GM19025 (cell line): ENCODE results near the gene OAS3.
A peak's percentile ranks its signal among the peaks of the same experiment; 100 is the strongest.
"Not testable (repeated sequence)": the region's sequence is repeated elsewhere in the genome, so short reads cannot be mapped to it uniquely, and the experiment has no call there.

Experiments
- ATAC-seq: cut with Tn5 transposase; IDR thresholded peaks from one replicate; pipeline ENCODE4 v1.9.1; 2021; ENCODE audit warnings: mild to moderate bottlenecking, low read depth, moderate library complexity; ENCODE audit not compliant: unreplicated experiment

Gene OAS3

DNA sequence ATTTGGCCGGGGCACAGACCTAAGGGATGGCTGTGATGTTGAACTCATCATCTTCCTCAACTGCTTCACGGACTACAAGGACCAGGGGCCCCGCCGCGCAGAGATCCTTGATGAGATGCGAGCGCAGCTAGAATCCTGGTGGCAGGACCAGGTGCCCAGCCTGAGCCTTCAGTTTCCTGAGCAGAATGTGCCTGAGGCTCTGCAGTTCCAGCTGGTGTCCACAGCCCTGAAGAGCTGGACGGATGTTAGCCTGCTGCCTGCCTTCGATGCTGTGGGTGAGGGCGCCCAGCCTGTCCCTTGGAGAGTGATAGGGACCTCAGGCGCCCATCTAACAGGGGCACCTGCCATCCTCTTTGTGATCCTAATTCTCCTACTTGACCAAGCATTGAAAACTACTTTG is 12.4 kb downstream of the OAS3 start:
- ATAC-seq, result no peak

GRCh38 chr12:112957125-112957524 is 18.9 kb downstream of the OAS3 start:
- not testable (repeated sequence) for ATAC-seq

- no peak for ATAC-seq
Observed at GRCh38 chr12:112961074-112961473, 22.8 kb downstream of the OAS3 start.

GRCh38 chr12:112961536-112961935 is 23.3 kb downstream of the OAS3 start:
- ATAC-seq, result no peak

GRCh38 chr12:112962561-112962960 is 24.3 kb downstream of the OAS3 start:
- no peak for ATAC-seq

DNA sequence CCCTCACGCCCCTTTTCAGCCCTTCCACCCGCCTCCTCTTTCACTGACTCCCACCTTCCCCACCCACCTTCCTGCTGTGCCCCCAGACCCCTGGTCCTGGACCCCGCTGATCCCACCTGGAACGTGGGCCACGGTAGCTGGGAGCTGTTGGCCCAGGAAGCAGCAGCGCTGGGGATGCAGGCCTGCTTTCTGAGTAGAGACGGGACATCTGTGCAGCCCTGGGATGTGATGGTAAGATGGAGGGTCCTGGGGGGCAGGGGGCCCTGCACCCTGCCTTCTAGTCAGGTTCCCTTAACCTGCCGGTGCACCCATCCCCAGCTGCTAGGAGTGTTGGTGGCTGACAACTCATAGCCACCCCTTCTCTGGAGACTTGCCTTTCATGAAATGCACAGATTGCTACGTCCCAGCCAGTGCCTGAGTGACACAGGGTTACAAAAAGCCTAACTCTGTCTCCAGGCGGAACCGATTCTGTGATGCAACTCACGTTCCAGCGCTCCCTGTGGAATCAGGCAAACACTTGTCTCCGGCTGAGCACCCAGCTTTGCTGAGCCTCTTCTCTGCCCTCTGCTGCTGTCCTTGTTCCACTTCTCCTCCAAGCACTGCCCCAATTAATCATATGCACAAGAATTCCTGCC is 25.1 kb downstream of the OAS3 start:
- no peak for ATAC-seq

DNA sequence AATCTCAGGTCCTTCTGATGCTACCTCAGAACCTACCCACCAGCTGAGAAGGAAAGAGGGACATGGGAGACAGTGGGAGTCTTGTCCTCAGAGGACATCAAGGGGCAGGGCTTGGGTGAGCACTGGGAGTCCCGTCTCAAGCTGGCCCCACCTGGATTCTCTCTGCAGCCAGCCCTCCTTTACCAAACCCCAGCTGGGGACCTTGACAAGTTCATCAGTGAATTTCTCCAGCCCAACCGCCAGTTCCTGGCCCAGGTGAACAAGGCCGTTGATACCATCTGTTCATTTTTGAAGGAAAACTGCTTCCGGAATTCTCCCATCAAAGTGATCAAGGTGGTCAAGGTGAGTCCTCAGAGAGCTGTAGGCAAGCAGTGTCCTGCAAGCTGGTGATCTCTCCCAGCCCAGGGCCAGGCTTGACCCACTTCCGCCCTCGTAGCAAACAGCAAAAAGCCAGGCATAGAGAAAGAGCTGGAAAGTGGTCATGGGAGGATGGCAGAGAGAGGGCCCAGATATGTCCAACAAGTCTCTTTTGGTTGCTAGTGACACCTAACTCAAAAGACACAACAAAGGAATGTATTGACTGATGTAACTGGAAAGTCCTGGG is 25.9 kb downstream of the OAS3 start:
- no peak for ATAC-seq

DNA sequence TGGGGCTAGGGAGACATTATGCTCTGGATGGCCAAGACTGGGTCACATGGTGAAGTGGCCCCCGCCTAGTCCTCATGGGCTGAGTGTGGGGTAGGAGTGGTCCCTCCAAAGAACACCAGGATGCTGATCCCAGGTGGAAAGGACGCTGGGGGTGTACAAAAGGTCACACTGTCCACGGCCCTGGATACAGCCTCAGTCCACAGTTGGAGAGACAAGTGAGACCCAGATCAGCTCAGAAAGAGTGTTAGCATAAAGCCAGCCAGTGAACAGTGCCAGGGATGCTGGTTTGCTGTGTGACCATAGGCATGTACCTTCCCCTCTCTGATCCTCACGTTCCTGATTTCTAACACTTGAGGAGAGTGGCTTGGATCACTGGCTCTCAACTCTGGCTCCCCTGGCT is 26.6 kb downstream of the OAS3 start:
- ATAC-seq, result no peak

GRCh38 chr12:112965643-112966042 is 27.4 kb downstream of the OAS3 start:
- no peak for ATAC-seq

- ATAC-seq, result no peak
Observed at GRCh38 chr12:112967306-112967705, 29.0 kb downstream of the OAS3 start.

- no peak for ATAC-seq
Observed at GRCh38 chr12:112967858-112968257, 29.6 kb downstream of the OAS3 start.

GRCh38 chr12:112969547-112970306 is 31.5 kb downstream of the OAS3 start:
- ATAC-seq, result no peak

- ATAC-seq, result no peak
Observed at GRCh38 chr12:112970391-112970790, 32.1 kb downstream of the OAS3 start.

DNA sequence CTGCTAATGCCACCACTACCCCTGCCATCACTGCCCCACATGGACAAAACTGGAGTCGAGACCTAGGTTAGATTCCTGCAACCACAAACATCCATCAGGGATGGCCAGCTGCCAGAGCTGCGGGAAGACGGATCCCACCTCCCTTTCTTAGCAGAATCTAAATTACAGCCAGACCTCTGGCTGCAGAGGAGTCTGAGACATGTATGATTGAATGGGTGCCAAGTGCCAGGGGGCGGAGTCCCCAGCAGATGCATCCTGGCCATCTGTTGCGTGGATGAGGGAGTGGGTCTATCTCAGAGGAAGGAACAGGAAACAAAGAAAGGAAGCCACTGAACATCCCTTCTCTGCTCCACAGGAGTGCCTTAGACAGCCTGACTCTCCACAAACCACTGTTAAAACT is 33.0 kb downstream of the OAS3 start:
- no peak for ATAC-seq

DNA sequence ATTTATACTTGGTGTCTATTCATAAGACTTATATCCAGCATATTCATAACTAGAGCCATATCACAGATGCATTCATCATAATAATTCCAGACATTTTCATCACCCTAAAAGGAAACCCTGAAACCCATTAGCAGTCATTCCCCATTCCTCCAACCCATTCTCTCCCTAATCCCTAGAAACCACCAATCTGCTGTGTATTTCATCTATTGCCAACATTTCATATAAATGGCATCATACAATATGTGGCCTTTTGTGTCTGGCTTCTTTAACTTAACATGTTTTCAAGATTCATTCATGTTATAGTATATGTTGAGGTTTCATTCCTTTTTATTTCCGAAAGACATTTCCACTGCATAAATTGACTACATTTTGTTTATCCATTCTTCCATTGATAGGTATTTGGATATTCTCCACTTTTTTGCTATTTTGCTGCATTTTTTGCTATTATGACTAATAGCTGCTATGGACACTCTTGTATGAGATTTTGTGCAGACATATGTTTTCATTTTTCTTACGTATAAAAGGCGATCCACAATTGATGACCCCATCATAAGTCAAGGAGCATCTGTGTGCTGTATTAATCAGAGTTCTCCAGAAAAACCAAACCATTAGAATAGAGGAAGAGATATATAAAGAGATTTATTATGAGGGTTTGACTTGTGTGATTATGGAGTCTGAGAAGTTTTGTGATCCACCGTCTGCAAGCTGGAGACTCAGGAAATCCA is 34.9 kb downstream of the OAS3 start:
- ATAC-seq, result no peak

DNA sequence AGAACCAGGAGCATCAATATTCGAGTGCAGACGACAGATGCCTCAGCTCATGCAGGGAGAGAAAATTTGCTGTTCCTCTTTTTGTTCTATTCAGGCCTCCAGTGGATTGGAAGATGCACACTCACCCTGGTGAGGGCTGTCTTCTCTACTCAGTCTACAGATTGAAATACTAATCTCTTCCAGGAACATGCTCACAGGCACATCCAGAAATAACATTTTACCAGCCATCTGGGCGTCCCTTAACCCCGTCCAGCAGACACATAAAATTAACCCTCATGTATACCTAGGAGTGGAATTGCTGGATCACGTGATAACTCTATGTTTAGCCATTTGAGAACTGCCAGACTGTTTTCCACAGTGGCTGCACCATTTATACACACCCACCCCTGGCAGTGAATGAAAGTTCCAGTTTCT is 35.6 kb downstream of the OAS3 start:
- ATAC-seq, result no peak

DNA sequence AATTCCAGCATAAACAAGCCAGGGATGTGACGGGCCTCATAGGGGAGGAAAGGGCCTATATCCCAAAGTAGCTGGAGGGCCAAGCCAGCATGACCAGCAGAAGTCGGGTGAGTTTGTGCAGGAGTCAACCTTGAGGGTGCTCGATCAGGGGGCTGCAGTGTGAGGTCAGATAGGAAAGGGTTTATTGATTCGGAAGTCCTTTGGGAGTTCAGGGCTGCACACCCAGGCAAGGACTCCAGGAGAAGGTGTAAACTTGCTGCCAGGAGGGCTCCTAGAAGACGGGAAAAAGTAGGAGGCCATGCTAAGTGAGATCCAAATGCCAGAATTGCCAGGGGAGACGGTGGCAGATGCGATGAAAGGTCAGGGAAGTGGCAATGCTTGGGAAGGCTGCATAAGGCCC is 36.6 kb downstream of the OAS3 start:
- ATAC-seq, result no peak

DNA sequence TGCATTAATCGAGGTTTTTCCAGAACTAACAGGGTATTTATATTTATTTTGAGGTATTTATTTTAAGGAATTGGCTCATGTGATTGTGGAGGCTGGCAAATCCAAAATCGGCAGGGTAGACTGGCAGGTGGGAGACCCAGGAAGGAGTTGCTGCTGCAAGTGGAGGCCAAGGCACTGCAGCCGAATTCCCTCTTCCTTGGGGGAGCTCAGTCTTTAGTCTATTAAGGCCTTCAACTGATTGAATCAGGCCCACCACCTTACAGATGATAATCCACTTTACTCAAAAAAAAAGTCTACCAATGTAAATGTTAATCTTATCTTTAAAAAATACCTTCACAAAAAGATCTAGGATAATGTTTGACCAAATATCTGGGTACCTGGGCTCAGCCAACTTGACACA is 38.9 kb downstream of the OAS3 start:
- ATAC-seq, result no peak

- ATAC-seq, result no peak
Observed at GRCh38 chr12:112977641-112978040, 39.4 kb downstream of the OAS3 start.

DNA sequence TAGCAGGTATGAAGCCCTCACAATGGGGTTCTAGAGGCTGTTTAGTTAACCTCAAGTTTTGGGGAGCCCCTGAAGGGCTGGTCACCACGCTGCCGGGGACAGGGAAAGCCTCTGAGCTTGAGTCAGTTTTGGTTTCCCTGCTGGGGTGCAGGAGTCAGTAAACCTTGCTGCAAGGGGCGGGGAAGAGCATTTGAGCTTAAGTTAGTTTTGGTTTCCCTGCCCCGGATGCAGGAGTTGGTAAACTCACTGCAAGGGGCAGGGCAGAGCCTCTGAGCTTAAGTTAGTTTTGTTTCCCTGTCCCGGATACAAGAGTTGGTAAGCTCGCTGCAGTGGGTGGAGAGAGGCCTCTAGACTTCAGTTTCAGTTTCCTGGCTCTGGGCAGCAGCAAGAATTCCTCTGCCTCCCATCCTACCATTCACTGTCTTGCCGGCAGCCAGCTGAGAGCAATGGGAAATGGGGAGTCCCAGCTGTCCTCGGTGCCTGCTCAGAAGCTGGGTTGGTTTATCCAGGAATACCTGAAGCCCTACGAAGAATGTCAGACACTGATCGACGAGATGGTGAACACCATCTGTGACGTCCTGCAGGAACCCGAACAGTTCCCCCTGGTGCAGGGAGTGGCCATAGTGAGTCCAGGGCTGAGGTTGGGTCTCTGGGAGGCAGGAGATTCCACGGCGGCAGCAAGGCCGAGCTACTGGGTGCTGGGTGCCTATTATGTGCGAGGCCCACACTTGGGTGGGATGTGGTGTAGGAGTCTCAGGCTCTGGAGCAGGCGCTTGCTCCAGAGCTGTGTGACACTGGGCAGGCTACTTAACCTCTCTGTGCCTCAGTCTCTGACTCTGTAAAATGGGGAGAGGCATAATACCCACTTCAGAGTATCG is 40.1 kb downstream of the OAS3 start, which contains the start of gene OAS2:
Gene OAS2 (plus strand): TSS at position 357 of the 878 bp plus-strand sequence. CDS start 90 bp downstream, at position 447.
- peak; percentile 93 for ATAC-seq
